IMR-90 (cell line): ENCODE measurements around the gene SORBS1. TPM values are rescaled to one million over a fixed set of nuclear protein-coding genes. Genes with fewer than 3 reads are reported as not detected.

Experiments used
- ATAC-seq: fragments of 200-7000 bp; cut with Tn5 transposase; 2 replicates; pipeline ENCODE4 v1.9.1; 2020; ENCODE audit warnings: low read depth, mild to moderate bottlenecking, moderate library complexity
- BruUV-seq: library from RNA; stranded (reverse); fragments of 400-500 nt; replicated peaks from 2 replicates; lab custom pipeline; 2021; lab: Mats Ljungman, UMichigan
- CTCF ChIA-PET: fragments of 300-600 bp; formaldehyde crosslinking; extraction: SDS; loops from one replicate; lab custom pipeline; 2021; ENCODE audit warnings: antibody characterized with exemption; lab: Yijun Ruan, JAX
- POLR2A ChIA-PET: fragments of 300-600 bp; sonication (Branson Sonifier 250); formaldehyde crosslinking; loops from one replicate; lab custom pipeline; 2022; ENCODE audit warnings: antibody characterized with exemption; ENCODE audit not compliant: unreplicated experiment; lab: Charles Lee
- DNase-seq: peaks from one replicate; pipeline ENCODE4 v3.0.0; 2013
- H2AFZ ChIP-seq: replicated peaks from 2 replicates; pipeline ENCODE3; 2013; ENCODE audit warnings: low read length, mild to moderate bottlenecking; ENCODE audit not compliant: poor library complexity
- H2AK5ac ChIP-seq: 2 replicates; pipeline ENCODE4 v1.6.1; 2013; ENCODE audit warnings: low read depth, low read length, inconsistent platforms
- H2AK9ac ChIP-seq: replicated peaks from 2 replicates; pipeline ENCODE3; 2013; ENCODE audit warnings: mild to moderate bottlenecking, low read depth, low read length, moderate library complexity; ENCODE audit not compliant: poor library complexity
- H2BK120ac ChIP-seq: 2 replicates; pipeline ENCODE4 v1.6.1; 2013; ENCODE audit warnings: low read depth, low read length, inconsistent platforms
- H2BK15ac ChIP-seq: 3 replicates; pipeline ENCODE4 v1.6.1; 2013; ENCODE audit warnings: low read depth, low read length, inconsistent platforms
- H2BK20ac ChIP-seq: 2 replicates; pipeline ENCODE4 v1.6.1; 2013; ENCODE audit warnings: low read depth, mild to moderate bottlenecking, inconsistent platforms, low read length, moderate library complexity
- H2BK5ac ChIP-seq: 2 replicates; pipeline ENCODE4 v1.6.1; 2013; ENCODE audit warnings: mild to moderate bottlenecking, low read depth, low read length, inconsistent platforms; ENCODE audit not compliant: poor library complexity, severe bottlenecking
- H3K14ac ChIP-seq: replicated peaks from 2 replicates; pipeline ENCODE4 v1.6.1; 2013; ENCODE audit warnings: low read depth, low read length, inconsistent platforms
- H3K18ac ChIP-seq: 2 replicates; pipeline ENCODE4 v1.6.1; 2013; ENCODE audit warnings: low read depth, low read length, control low read depth
- H3K23ac ChIP-seq: 2 replicates; pipeline ENCODE4 v1.6.1; 2013; ENCODE audit warnings: low read depth, low read length, inconsistent platforms
- H3K27ac ChIP-seq: 2 replicates; pipeline ENCODE4 v1.5.1; 2013; ENCODE audit warnings: mild to moderate bottlenecking, control low read depth, low read length; ENCODE audit not compliant: insufficient read depth
- H3K27me3 ChIP-seq: 2 replicates; pipeline ENCODE4 v1.6.1; 2013; ENCODE audit warnings: low read length; ENCODE audit not compliant: control insufficient read depth, insufficient read depth
- H3K36me3 ChIP-seq: 2 replicates; pipeline ENCODE4 v1.6.1; 2013; ENCODE audit warnings: low read length, mixed read lengths; ENCODE audit not compliant: control insufficient read depth, insufficient read depth
- H3K4ac ChIP-seq: 2 replicates; pipeline ENCODE4 v1.6.1; 2013; ENCODE audit warnings: low read depth, low read length, inconsistent platforms
- H3K4me1 ChIP-seq: 2 replicates; pipeline ENCODE4 v1.6.1; 2013; ENCODE audit warnings: low read length, mixed read lengths; ENCODE audit not compliant: control insufficient read depth, insufficient read depth
- H3K4me2 ChIP-seq: 2 replicates; pipeline ENCODE4 v1.6.1; 2013; ENCODE audit warnings: low read depth, mild to moderate bottlenecking, control low read depth, low read length, moderate library complexity
- H3K4me3 ChIP-seq: 2 replicates; pipeline ENCODE4 v1.5.1; 2013; ENCODE audit warnings: low read depth, mild to moderate bottlenecking, control low read depth, low read length, moderate library complexity; ENCODE audit not compliant: insufficient read depth
- H3K56ac ChIP-seq: 2 replicates; pipeline ENCODE4 v1.6.1; 2013; ENCODE audit warnings: low read length, inconsistent platforms; ENCODE audit not compliant: insufficient read depth; ENCODE audit errors: extremely low read depth
- H3K79me1 ChIP-seq, 2 experiments: 2 replicates each; pipeline ENCODE4 v1.6.1; 2013; ENCODE audit warnings: low read length in 2 of 2, inconsistent platforms in 1 of 2, low read depth in 1 of 2
- H3K9ac ChIP-seq: 2 replicates; pipeline ENCODE4 v1.6.1; 2013; ENCODE audit warnings: low read depth, low read length, control low read depth
- H3K9me1 ChIP-seq: 2 replicates; pipeline ENCODE4 v1.6.1; 2013; ENCODE audit warnings: low read length, inconsistent platforms; ENCODE audit not compliant: insufficient read depth
- H3K9me3 ChIP-seq: 2 replicates; pipeline ENCODE4 v1.6.1; 2013; ENCODE audit warnings: low read length; ENCODE audit not compliant: control insufficient read depth, insufficient read depth
- H4K20me1 ChIP-seq: 2 replicates; pipeline ENCODE4 v1.6.1; 2013; ENCODE audit warnings: low read length, inconsistent platforms; ENCODE audit not compliant: insufficient read depth
- H4K5ac ChIP-seq: 2 replicates; pipeline ENCODE4 v1.6.1; 2013; ENCODE audit warnings: mild to moderate bottlenecking, low read depth, low read length, control low read depth
- H4K8ac ChIP-seq, 2 experiments: 2 replicates each; pipeline ENCODE4 v1.6.1; 2013; ENCODE audit warnings: low read depth in 2 of 2, low read length in 2 of 2, control low read depth in 1 of 2, inconsistent platforms in 1 of 2
- H4K91ac ChIP-seq: 2 replicates; pipeline ENCODE4 v1.6.1; 2013; ENCODE audit warnings: low read depth, low read length, inconsistent platforms; ENCODE audit not compliant: insufficient read depth
- CHD1 ChIP-seq: IDR thresholded peaks from 2 replicates; pipeline ENCODE4 v1.6.1; 2012; ENCODE audit warnings: low read depth, low read length, improper control_type of control experiment
- CTCF ChIP-seq: conservative IDR thresholded peaks from 2 replicates; pipeline ENCODE4 v1.5.1; 2012; ENCODE audit warnings: mild to moderate bottlenecking, low read depth, low read length, improper control_type of control experiment
- FOS ChIP-seq: fragments of 150-350 bp; IDR thresholded peaks from 2 replicates; pipeline ENCODE4 v1.6.1; 2016; ENCODE audit warnings: low read depth, low read length
- RAD21 ChIP-seq: IDR thresholded peaks from 2 replicates; pipeline ENCODE4 v1.6.1; 2012; ENCODE audit warnings: low read length, improper control_type of control experiment
- RCOR1 ChIP-seq: IDR thresholded peaks from 2 replicates; pipeline ENCODE4 v1.6.1; 2012; ENCODE audit warnings: mild to moderate bottlenecking, low read length, improper control_type of control experiment; ENCODE audit not compliant: insufficient replicate concordance
- RFX5 ChIP-seq: IDR thresholded peaks from 2 replicates; pipeline ENCODE4 v1.8.0; 2012; ENCODE audit warnings: low read depth, mild to moderate bottlenecking, low read length, moderate library complexity
- WGBS, 2 experiments: methylation state at CpG; one replicate each; pipeline versions ENCODE4 v1.1.5 to v1.1.7; 2013; ENCODE audit warnings: missing lambda C conversion rate in 2 of 2; ENCODE audit not compliant: insufficient read length in 1 of 2; ENCODE audit errors: extremely low coverage in 2 of 2; 5-methylcytosine and 5-hydroxymethylcytosine counted together
- dilution Hi-C: fragments of 300-500 bp; cut with HindIII; formaldehyde crosslinking; loops from one replicate; pipeline ENCODE4 v1.14.3; 2018; ENCODE audit warnings: low sequenced_read_pairs; ENCODE audit not compliant: unreplicated experiment
- in situ Hi-C: fragments of 300-500 bp; cut with MboI; formaldehyde crosslinking; loops from 3 replicates; pipeline ENCODE4 v1.14.3; 2019; ENCODE audit warnings: low sequenced_read_pairs, inconsistent platforms, mixed read lengths
- intact Hi-C: fragments of 100-400 bp; cut with micrococcal nuclease; formaldehyde crosslinking; loops from 2 replicates; pipeline ENCODE4 v1.10.0; 2022
- polyA plus RNA-seq, 3 experiments: library from polyadenylated mRNA; depleted of rRNA; stranded (reverse); fragments of >200 nt; gene quantifications; 2 replicates each; pipeline ENCODE4 v1.2.3, GENCODE V29; 2012; ENCODE audit warnings: low replicate concordance in 1 of 3
- total RNA-seq: library from RNA; depleted of rRNA; stranded (reverse); fragments of >200 nt; gene quantifications from 2 replicates; pipeline ENCODE4 v1.2.3, GENCODE V29; 2012

Gene SORBS1
- total and polyA plus RNA-seq, 2 of the 4 experiments (the other 2 are of a cell fraction) = 0.18 to 0.32 TPM

- no peak overlapping the region for H3K4ac ChIP-seq
- H3K14ac ChIP-seq = no peak overlapping the region
- no peak overlapping the region for H3K4me3 ChIP-seq
- no peaks in the 10 kb centered on the region for H3K4me1 ChIP-seq
- no peak overlapping the region for H4K5ac ChIP-seq
- H2BK5ac ChIP-seq = no peak overlapping the region
- H3K36me3 ChIP-seq = no peaks in the 10 kb centered on the region
- no peak overlapping the region for H4K91ac ChIP-seq
- no peaks in the 10 kb centered on the region for H3K9me3 ChIP-seq
- no peak overlapping the region for H3K18ac ChIP-seq
- no peaks in the 10 kb centered on the region for H3K9me1 ChIP-seq
- H2AK5ac ChIP-seq = no peak overlapping the region
- WGBS, 2 experiments = no CpG with 5 or more reads among the region's 5 CpGs
- ChIA-PET POLR2A (interaction anchor here (0.7 kb wide), 1 partner anchor 57 kb away, joined by 4 read pairs; no protein-coding TSS in a partner anchor), CTCF (no interaction called here)
- no peak overlapping the region for H2BK120ac ChIP-seq
- no peak overlapping the region for H2BK20ac ChIP-seq
- no peak overlapping the region for H2BK15ac ChIP-seq
- no peak overlapping the region for H3K23ac ChIP-seq
- H2AK9ac ChIP-seq = no peak overlapping the region
- H2AFZ ChIP-seq = no peak overlapping the region
- dilution Hi-C loops = no loop called here
- DNase-seq (no peak), ATAC-seq (no peak)
- H3K56ac ChIP-seq = no peak overlapping the region
- H3K9ac ChIP-seq = no peak overlapping the region
- intact Hi-C loops = no loop called here
- no peaks in the 10 kb centered on the region for H4K20me1 ChIP-seq
- H3K79me1 ChIP-seq = no peaks in the 10 kb centered on the region
- H3K4me2 ChIP-seq = no peak overlapping the region
- H3K27me3 ChIP-seq = peaks cover 4% of the 10 kb centered on the region
- H3K27ac ChIP-seq = no peak overlapping the region
- H4K8ac ChIP-seq = no peak overlapping the region
- no TSS peak for BruUV-seq
- no peak for TF ChIP-seq FOS
- no peak for TF ChIP-seq CHD1
- no peak for TF ChIP-seq RAD21
- no peak for TF ChIP-seq RCOR1
- TF ChIP-seq CTCF = no peak
- no peak for TF ChIP-seq RFX5
- in situ Hi-C loops = no loop called here
Measured at GRCh38 chr10:95388109-95388471, 173.1 kb downstream of the SORBS1 start.
